HepG2 (cell line): ENCODE results near the gene EPS8. TPM values are rescaled to one million over a fixed set of nuclear protein-coding genes. Genes with fewer than 3 reads are reported as not detected.

Experiments used
- GFI1 ChIP-seq: sonication (generic); formaldehyde crosslinking; IDR thresholded peaks from 2 replicates; pipeline ENCODE4 v1.5.0; 2020; ENCODE audit warnings: missing genetic modification reagents, mild to moderate bottlenecking, borderline replicate concordance
- HDAC1 ChIP-seq: sonication (generic); formaldehyde crosslinking; IDR thresholded peaks from 2 replicates; pipeline ENCODE4 v1.5.1; 2020; ENCODE audit warnings: mild to moderate bottlenecking, missing genetic modification reagents
- HNRNPH1 ChIP-seq: fragments of 200-400 bp; formaldehyde crosslinking; optimal IDR thresholded peaks from 2 replicates; pipeline ENCODE3; 2017; ENCODE audit warnings: mild to moderate bottlenecking, low read depth, low read length
- KDM4B ChIP-seq: sonication (generic); formaldehyde crosslinking; IDR thresholded peaks from 2 replicates; pipeline ENCODE4 v1.4.0; 2020; ENCODE audit warnings: missing genetic modification reagents
- KDM6A ChIP-seq: IDR thresholded peaks from 2 replicates; pipeline ENCODE4 v1.6.1; 2016; ENCODE audit warnings: low read depth
- MAFK ChIP-seq, 2 experiments: IDR thresholded peaks in 1 of 2; conservative IDR thresholded peaks in 1 of 2; 2 replicates each; pipeline ENCODE4 v1.6.1; 2011; ENCODE audit warnings: improper control_type of control experiment in 2 of 2, low read length in 2 of 2
- NCOA2 ChIP-seq: sonication (generic); formaldehyde crosslinking; IDR thresholded peaks from 2 replicates; pipeline ENCODE4 v1.8.0; 2022; ENCODE audit warnings: inconsistent platforms
- TGIF2 ChIP-seq: IDR thresholded peaks from 2 replicates; pipeline ENCODE4 v1.6.1; 2016; ENCODE audit warnings: control low read depth, missing compliant biosample characterization
- ZBTB21 ChIP-seq: sonication (generic); formaldehyde crosslinking; IDR thresholded peaks from 2 replicates; pipeline ENCODE4 v1.4.0; 2020; ENCODE audit warnings: missing genetic modification reagents
- ZFP62 ChIP-seq: sonication (generic); formaldehyde crosslinking; IDR thresholded peaks from 2 replicates; pipeline ENCODE4 v1.4.0; 2020; ENCODE audit warnings: missing genetic modification reagents
- ZNF251 ChIP-seq: sonication (generic); formaldehyde crosslinking; IDR thresholded peaks from 2 replicates; pipeline ENCODE4 v1.9.0; 2021; ENCODE audit warnings: mild to moderate bottlenecking, missing genetic modification reagents
- ZNF263 ChIP-seq: sonication (generic); formaldehyde crosslinking; IDR thresholded peaks from 2 replicates; pipeline ENCODE4 v1.4.0; 2020; ENCODE audit warnings: missing genetic modification reagents
- ZSCAN12 ChIP-seq: sonication (generic); formaldehyde crosslinking; IDR thresholded peaks from 2 replicates; pipeline ENCODE4 v1.9.0; 2021; ENCODE audit warnings: mild to moderate bottlenecking, missing genetic modification reagents
- polyA plus RNA-seq, 8 experiments: library from polyadenylated mRNA; depleted of rRNA in 3 of 8; stranded (reverse) in 7 of 8; unstranded in 1 of 8; fragments of >200 nt; fragmentation: Illumina TruSeq in 4 of 8; extraction: Trizol in 4 of 8; gene quantifications; 2 replicates each; pipeline versions ENCODE4 v1.2.1 to v1.2.3, GENCODE V29; 2011 to 2016; ENCODE audit warnings: low read depth in 4 of 8, missing spikeins in 1 of 8, mixed read lengths in 1 of 8; ENCODE audit not compliant: insufficient read depth in 1 of 8
- total RNA-seq, 5 experiments: library from RNA; depleted of rRNA; stranded (reverse); fragments of >200 nt; fragmentation: Illumina TruSeq; extraction: Trizol; gene quantifications; 2 replicates each; pipeline ENCODE4 v1.2.3, GENCODE V29; 2016; ENCODE audit warnings: low read depth in 1 of 5
- TF ChIP-seq, protein P1 (sequence below): sonication (generic); formaldehyde crosslinking; IDR thresholded peaks from one replicate; pipeline ENCODE4 v1.5.1; 2020; ENCODE audit warnings: mild to moderate bottlenecking, missing genetic modification reagents; ENCODE audit errors: not compliant biosample characterization
- TF ChIP-seq, protein P2 (sequence below): sonication (generic); formaldehyde crosslinking; IDR thresholded peaks from 2 replicates; pipeline ENCODE4 v1.4.0; 2020; ENCODE audit warnings: mild to moderate bottlenecking, missing genetic modification reagents, borderline replicate concordance
- TF ChIP-seq, protein P3 (sequence below): sonication (generic); formaldehyde crosslinking; IDR thresholded peaks from 2 replicates; pipeline ENCODE4 v1.4.0; 2020; ENCODE audit warnings: mild to moderate bottlenecking, missing genetic modification reagents

The EPS8 gene
- total and polyA plus RNA-seq, 2 of the 13 experiments (the other 11 are each of a cell fraction or from before 2014, with no cell fraction given): 37.1 to 43.4 TPM

DNA sequence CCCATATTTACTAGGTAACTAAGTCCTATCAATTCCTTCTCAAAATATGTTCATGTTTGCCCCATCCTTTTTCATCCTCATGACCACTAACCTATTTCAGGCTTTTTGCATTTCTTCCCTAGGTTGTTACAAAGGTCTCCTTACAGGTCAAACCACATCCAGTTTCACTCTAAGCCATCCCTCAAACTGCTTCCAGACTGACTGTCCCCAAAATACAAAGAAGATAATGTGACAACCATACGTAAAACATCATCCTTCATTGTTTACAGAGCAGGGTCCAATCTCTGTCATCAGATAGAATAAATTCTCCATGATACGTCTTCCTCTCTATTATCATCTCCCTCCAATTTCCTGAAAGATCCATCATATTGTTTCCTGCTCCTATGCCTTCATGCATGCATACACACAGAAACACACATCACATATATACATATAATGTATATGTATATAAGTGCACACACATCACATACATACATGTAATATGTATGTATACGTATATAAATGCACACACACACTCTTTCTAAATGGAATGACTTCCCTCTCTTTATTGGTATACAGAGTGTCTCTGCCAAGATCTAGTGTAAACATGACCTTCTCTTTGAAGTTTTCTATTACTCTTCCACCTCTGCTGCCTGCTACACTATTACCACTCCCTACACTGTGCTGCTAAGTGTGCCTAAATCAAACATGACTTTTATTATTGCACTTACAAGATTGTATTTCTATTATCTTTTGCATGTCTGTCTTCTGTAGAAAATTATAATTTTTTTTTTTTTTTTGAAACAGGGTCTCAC is 30.7 kb upstream of the EPS8 start (continued):
- TF ChIP-seq, protein P1, sequence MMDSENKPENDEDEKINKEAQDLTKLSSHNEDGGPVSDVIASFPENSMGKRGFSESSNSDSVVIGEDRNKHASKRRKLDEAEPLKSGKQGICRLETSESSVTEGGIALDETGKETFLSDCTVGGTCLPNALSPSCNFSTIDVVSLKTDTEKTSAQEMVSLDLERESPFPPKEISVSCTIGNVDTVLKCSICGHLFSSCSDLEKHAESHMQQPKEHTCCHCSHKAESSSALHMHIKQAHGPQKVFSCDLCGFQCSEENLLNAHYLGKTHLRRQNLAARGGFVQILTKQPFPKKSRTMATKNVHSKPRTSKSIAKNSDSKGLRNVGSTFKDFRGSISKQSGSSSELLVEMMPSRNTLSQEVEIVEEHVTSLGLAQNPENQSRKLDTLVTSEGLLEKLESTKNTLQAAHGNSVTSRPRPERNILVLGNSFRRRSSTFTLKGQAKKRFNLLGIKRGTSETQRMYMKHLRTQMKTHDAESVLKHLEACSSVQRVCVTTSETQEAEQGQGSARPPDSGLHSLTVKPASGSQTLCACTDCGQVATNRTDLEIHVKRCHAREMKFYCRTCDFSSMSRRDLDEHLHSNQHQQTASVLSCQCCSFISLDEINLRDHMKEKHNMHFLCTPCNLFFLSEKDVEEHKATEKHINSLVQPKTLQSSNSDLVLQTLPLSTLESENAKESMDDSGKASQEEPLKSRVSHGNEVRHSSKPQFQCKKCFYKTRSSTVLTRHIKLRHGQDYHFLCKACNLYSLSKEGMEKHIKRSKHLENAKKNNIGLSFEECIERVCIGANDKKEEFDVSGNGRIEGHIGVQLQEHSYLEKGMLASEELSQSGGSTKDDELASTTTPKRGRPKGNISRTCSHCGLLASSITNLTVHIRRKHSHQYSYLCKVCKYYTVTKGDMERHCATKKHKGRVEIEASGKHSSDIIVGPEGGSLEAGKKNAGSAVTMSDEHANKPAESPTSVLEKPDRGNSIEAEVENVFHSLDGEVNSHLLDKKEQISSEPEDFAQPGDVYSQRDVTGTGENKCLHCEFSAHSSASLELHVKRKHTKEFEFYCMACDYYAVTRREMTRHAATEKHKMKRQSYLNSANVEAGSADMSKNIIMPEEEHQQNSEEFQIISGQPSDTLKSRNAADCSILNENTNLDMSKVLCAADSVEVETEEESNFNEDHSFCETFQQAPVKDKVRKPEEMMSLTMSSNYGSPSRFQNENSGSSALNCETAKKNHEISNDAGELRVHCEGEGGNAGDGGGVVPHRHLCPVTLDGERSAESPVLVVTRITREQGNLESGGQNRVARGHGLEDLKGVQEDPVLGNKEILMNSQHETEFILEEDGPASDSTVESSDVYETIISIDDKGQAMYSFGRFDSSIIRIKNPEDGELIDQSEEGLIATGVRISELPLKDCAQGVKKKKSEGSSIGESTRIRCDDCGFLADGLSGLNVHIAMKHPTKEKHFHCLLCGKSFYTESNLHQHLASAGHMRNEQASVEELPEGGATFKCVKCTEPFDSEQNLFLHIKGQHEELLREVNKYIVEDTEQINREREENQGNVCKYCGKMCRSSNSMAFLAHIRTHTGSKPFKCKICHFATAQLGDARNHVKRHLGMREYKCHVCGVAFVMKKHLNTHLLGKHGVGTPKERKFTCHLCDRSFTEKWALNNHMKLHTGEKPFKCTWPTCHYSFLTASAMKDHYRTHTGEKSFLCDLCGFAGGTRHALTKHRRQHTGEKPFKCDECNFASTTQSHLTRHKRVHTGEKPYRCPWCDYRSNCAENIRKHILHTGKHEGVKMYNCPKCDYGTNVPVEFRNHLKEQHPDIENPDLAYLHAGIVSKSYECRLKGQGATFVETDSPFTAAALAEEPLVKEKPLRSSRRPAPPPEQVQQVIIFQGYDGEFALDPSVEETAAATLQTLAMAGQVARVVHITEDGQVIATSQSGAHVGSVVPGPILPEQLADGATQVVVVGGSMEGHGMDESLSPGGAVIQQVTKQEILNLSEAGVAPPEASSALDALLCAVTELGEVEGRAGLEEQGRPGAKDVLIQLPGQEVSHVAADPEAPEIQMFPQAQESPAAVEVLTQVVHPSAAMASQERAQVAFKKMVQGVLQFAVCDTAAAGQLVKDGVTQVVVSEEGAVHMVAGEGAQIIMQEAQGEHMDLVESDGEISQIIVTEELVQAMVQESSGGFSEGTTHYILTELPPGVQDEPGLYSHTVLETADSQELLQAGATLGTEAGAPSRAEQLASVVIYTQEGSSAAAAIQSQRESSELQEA (CRISPR knock-in tag): no peak
- TF ChIP-seq ZBTB21: no peak
- TF ChIP-seq NCOA2 (CRISPR knock-in tag): peak; percentile 77
- TF ChIP-seq, protein P2, sequence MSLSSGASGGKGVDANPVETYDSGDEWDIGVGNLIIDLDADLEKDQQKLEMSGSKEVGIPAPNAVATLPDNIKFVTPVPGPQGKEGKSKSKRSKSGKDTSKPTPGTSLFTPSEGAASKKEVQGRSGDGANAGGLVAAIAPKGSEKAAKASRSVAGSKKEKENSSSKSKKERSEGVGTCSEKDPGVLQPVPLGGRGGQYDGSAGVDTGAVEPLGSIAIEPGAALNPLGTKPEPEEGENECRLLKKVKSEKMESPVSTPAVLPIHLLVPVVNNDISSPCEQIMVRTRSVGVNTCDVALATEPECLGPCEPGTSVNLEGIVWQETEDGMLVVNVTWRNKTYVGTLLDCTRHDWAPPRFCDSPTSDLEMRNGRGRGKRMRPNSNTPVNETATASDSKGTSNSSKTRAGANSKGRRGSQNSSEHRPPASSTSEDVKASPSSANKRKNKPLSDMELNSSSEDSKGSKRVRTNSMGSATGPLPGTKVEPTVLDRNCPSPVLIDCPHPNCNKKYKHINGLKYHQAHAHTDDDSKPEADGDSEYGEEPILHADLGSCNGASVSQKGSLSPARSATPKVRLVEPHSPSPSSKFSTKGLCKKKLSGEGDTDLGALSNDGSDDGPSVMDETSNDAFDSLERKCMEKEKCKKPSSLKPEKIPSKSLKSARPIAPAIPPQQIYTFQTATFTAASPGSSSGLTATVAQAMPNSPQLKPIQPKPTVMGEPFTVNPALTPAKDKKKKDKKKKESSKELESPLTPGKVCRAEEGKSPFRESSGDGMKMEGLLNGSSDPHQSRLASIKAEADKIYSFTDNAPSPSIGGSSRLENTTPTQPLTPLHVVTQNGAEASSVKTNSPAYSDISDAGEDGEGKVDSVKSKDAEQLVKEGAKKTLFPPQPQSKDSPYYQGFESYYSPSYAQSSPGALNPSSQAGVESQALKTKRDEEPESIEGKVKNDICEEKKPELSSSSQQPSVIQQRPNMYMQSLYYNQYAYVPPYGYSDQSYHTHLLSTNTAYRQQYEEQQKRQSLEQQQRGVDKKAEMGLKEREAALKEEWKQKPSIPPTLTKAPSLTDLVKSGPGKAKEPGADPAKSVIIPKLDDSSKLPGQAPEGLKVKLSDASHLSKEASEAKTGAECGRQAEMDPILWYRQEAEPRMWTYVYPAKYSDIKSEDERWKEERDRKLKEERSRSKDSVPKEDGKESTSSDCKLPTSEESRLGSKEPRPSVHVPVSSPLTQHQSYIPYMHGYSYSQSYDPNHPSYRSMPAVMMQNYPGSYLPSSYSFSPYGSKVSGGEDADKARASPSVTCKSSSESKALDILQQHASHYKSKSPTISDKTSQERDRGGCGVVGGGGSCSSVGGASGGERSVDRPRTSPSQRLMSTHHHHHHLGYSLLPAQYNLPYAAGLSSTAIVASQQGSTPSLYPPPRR (CRISPR knock-in tag): peak; percentile 88
- TF ChIP-seq GFI1 (CRISPR knock-in tag): peak; percentile 55
- TF ChIP-seq MAFK (conservative IDR thresholded peaks at IDR 0.05 in 1 of 2, IDR thresholded peaks at IDR 0.05 in 1 of 2; ENCODE audit: low read length in 2 of 2): no peak
- TF ChIP-seq HDAC1 (CRISPR knock-in tag): peak; percentile 27; the same call in 1 of the 2 replicates
- no peak for TF ChIP-seq ZNF251 (CRISPR knock-in tag)
- no peak for TF ChIP-seq ZFP62
- TF ChIP-seq HNRNPH1: no peak
- TF ChIP-seq, protein P3, sequence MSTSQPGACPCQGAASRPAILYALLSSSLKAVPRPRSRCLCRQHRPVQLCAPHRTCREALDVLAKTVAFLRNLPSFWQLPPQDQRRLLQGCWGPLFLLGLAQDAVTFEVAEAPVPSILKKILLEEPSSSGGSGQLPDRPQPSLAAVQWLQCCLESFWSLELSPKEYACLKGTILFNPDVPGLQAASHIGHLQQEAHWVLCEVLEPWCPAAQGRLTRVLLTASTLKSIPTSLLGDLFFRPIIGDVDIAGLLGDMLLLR (CRISPR knock-in tag): no peak
- no peak for TF ChIP-seq TGIF2 (CRISPR knock-in tag)
- TF ChIP-seq KDM4B (CRISPR knock-in tag): no peak
- no peak for TF ChIP-seq ZSCAN12
- TF ChIP-seq KDM6A (CRISPR knock-in tag): 0 out of 2 replicates have a peak, but pooled peaks have one; percentile 3
- no peak for TF ChIP-seq ZNF263 (CRISPR knock-in tag)
